ENCODE data around the gene PARP12.

The PARP12 gene

DNA sequence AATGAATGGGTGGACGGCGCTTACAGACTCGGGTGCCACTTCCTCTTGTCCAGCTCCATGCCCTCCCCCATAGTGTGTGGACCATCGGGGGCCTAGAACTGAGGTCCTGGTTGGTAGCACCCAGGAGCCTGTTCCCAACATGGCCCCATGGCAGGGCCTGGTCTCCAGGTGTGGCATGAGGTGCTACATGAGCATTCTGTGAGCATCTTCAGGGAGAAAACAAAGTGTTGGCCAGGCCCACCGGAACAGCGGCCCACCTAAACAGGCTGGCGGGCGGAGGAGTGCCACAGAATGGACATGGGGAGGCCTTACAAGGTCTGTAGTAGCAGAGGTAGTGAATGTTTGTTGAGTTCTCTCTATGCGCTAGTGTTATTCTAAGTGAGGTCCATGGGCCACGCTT, 76.9 kb downstream of the PARP12 start:
- no peak for ATAC-seq
- no peaks in the 10 kb centered on the region for H3K27me3 Mint-ChIP-seq
- H3K4me1 Mint-ChIP-seq, result peaks cover 22% of the 10 kb centered on the region
- no peaks in the 10 kb centered on the region for H3K9me3 Mint-ChIP-seq
- no peaks in the 10 kb centered on the region for H3K36me3 Mint-ChIP-seq
- no peak overlapping the region for H3K4me3 Mint-ChIP-seq
- H3K27ac Mint-ChIP-seq, result no peak overlapping the region

DNA sequence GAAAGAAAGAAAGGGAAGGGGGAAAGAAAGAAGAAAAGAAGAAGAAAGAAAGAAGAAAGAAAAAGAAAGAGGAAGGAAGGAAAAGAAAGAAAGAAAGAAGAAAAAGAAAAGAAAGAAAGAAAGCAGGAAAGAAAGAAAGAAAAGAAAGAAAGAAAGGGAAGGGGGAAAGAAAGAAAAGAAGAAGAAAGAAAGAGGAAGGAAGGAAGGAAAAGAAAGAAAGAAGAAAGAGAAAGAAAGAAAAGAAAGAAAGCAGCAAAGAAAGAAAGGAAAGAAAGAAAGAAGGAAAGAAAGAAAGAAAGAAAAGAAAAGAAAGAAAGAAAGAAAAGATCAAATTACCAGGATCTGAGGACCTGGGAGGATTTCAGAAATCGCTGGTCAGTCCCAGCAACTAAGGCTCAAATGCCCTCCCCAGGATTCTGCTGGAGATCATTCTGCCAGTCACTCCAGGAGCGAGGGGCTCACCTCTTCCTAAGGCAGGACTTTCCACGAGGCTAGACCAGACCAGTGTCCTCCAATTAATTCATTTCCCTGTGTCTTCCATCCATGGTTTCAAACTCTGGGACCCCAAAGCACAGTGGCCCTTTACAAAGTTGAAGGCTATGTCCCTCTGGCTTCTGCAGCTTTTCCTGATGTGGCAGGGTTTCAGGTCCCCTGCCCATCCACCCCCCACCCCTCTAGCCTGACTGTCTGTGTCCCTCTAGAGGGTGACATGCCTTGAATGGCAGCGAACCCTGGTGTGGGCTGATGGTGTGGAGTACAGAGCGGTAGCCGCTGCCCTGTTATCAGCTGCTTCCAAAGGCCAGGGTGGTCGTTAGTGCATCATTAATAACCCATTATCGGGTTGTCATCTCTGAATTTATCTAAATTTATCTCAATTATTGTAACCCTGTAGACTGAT, 77.9 kb downstream of the PARP12 start:
- no peak overlapping the region for H3K4me3 Mint-ChIP-seq
- no peaks in the 10 kb centered on the region for H3K27me3 Mint-ChIP-seq
- ATAC-seq, result no peak
- H3K9me3 Mint-ChIP-seq, result no peaks in the 10 kb centered on the region
- peak overlapping the region; percentile 31 for H3K27ac Mint-ChIP-seq
- peaks cover 23% of the 10 kb centered on the region for H3K4me1 Mint-ChIP-seq
- H3K36me3 Mint-ChIP-seq, result no peaks in the 10 kb centered on the region

- no peak overlapping the region for H3K27ac Mint-ChIP-seq
- H3K4me1 Mint-ChIP-seq, result peaks cover 15% of the 10 kb centered on the region
- H3K4me3 Mint-ChIP-seq, result no peak overlapping the region
- H3K9me3 Mint-ChIP-seq, result no peaks in the 10 kb centered on the region
- no peaks in the 10 kb centered on the region for H3K36me3 Mint-ChIP-seq
- ATAC-seq, result no peak
- H3K27me3 Mint-ChIP-seq, result no peaks in the 10 kb centered on the region
Observed at GRCh38 chr7:139982927-139983920, 79.5 kb downstream of the PARP12 start.

DNA sequence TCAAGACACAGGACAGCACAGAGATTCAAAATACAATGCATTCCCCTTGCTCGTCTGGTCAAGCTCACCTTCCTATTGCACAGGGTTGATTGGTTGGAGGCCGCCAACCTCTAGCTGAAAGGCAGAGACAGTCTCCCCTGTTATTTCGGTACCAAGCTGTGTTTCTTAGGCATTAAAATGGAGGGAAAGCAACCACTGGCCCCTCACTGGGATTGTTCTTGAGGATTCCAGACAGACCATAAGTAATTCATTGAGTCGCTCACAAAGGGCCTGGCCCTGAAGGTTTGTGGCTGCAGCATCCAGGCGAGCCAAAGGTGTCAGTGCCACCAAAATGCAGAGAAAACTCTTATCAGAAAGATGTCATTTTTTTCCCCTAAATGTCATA, 81.2 kb downstream of the PARP12 start:
- Mint-ChIP-seq H3K27ac (no peak overlapping the region), H3K27me3 (no peaks in the 10 kb centered on the region), H3K9me3 (no peaks in the 10 kb centered on the region), H3K4me3 (no peak overlapping the region), H3K4me1 (peaks cover 15% of the 10 kb centered on the region), H3K36me3 (no peaks in the 10 kb centered on the region)
- no peak for ATAC-seq

- Mint-ChIP-seq H3K4me3 (no peak overlapping the region), H3K27ac (no peak overlapping the region), H3K27me3 (no peaks in the 10 kb centered on the region), H3K36me3 (peaks cover 7% of the 10 kb centered on the region), H3K9me3 (no peaks in the 10 kb centered on the region), H3K4me1 (peaks cover 10% of the 10 kb centered on the region)
- ATAC-seq, result no peak
Observed at GRCh38 chr7:139976838-139977656, 85.7 kb downstream of the PARP12 start.

DNA sequence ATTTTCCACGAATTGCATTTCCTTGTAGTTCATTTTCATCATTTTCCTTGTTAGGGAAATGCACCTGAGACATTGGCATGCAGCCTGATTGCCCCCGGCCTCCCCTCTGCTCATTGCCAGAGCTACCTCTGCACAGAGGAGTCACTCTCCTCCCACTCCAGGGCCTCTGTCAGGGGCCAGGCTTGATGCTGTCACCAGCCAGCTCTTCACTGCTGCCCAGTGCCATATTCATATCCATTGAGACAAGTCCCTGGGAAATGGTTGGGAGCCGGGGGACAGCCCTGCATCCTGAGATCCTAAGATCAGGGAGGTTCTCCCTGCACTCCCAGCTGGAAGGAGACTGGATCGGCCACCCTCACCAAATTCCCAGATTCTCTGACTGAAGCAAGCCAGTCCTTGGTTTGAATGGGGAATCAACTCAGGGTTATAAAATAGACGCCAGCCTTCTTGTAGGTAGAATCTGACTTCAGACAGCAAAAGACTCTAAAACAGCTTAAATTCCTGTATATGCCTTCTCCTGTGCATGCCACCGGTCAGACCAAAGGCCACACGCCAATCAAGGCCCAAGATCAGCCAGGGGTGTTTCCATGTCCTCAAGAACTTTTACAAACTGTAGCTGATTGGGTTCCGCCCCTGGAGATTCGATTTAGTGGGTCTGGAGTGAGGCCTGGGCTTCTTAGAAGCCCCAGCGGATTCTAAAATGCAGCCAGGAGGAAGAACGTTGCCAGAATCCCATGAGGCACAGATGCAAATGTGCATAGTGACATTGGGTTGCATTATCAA, 86.5 kb downstream of the PARP12 start:
- peaks cover 10% of the 10 kb centered on the region for H3K4me1 Mint-ChIP-seq
- H3K36me3 Mint-ChIP-seq, result peaks cover 7% of the 10 kb centered on the region
- no peak overlapping the region for H3K4me3 Mint-ChIP-seq
- H3K9me3 Mint-ChIP-seq, result no peaks in the 10 kb centered on the region
- no peak overlapping the region for H3K27ac Mint-ChIP-seq
- no peak for ATAC-seq
- no peaks in the 10 kb centered on the region for H3K27me3 Mint-ChIP-seq

- ATAC-seq, result no peak
- Mint-ChIP-seq H3K9me3 (no peaks in the 10 kb centered on the region), H3K36me3 (peaks cover 7% of the 10 kb centered on the region), H3K4me1 (peaks cover 4% of the 10 kb centered on the region), H3K27me3 (no peaks in the 10 kb centered on the region), H3K4me3 (no peak overlapping the region), H3K27ac (no peak overlapping the region)
Observed at GRCh38 chr7:139974179-139974811, 88.5 kb downstream of the PARP12 start.
